Activated CD4-positive, alpha-beta memory T cell treated with anti-CD3 and anti-CD28 coated beads, Interleukin-2, amount 10 ng/mL, durations not matched to agents 7 days and 5 days (primary cell): ENCODE measurements around the gene EIF2D. TPM values are rescaled to one million over a fixed set of nuclear protein-coding genes. Genes with fewer than 3 reads are reported as not detected.
A peak's percentile ranks its signal among the peaks of the same experiment; 100 is the strongest.

Experiments used
- CTCF ChIA-PET: fragments of 350-600 bp; sonication (Branson Sonifier 250); formaldehyde crosslinking; loops from one replicate; lab custom pipeline; 2021; ENCODE audit warnings: antibody characterized with exemption, inconsistent platforms; lab: Charles Lee
- POLR2A ChIA-PET: fragments of 350-600 bp; sonication (Branson Sonifier 250); formaldehyde crosslinking; loops from one replicate; lab custom pipeline; 2021; ENCODE audit warnings: antibody characterized with exemption; lab: Charles Lee
- DNase-seq: peaks from one replicate; pipeline ENCODE4 v3.0.0-alpha.2; 2020
- H3K27ac Mint-ChIP-seq: one replicate; pipeline ENCODE4 v1.8.0; 2021; ENCODE audit warnings: mild to moderate bottlenecking, mixed read lengths
- H3K27me3 Mint-ChIP-seq: one replicate; pipeline ENCODE4 v1.8.0; 2021; ENCODE audit warnings: mixed read lengths
- H3K36me3 Mint-ChIP-seq: one replicate; pipeline ENCODE4 v1.8.0; 2021; ENCODE audit warnings: low read depth, mixed read lengths
- H3K4me1 Mint-ChIP-seq: one replicate; pipeline ENCODE4 v1.8.0; 2021; ENCODE audit warnings: mixed read lengths
- H3K4me3 Mint-ChIP-seq: one replicate; pipeline ENCODE4 v1.8.0; 2021; ENCODE audit warnings: mild to moderate bottlenecking, mixed read lengths
- H3K9me3 Mint-ChIP-seq: one replicate; pipeline ENCODE4 v1.8.0; 2021; ENCODE audit warnings: mixed read lengths
- total RNA-seq, 2 experiments: library from RNA; stranded (reverse); gene quantifications; one replicate each; pipeline ENCODE4 v1.2.3, GENCODE V29; 2021

Gene EIF2D
- total RNA-seq, 2 experiments from 2014 or later: 42.2 to 43.1 TPM

- Mint-ChIP-seq H3K9me3 (no peaks in the 10 kb centered on the region), H3K27ac (peak overlapping the region; percentile 90), H3K4me3 (peak overlapping the region; percentile 72), H3K4me1 (peaks cover 99% of the 10 kb centered on the region), H3K27me3 (no peaks in the 10 kb centered on the region), H3K36me3 (peaks cover 76% of the 10 kb centered on the region)
- ChIA-PET CTCF (interaction anchor here (0.6 to 15.1 kb wide), 9 partner anchors 11 to 472 kb away, joined by 3 to 524 read pairs (median 4); partner anchors contain the start of gene IKBKE), POLR2A (interaction anchor here (0.8 to 28.4 kb wide), 8 partner anchors 11 to 110 kb away, joined by 3 to 1193 read pairs (median 8); partner anchors contain the start of genes DYRK3, IKBKE and RASSF5)
- no peak for DNase-seq
Observed at GRCh38 chr1:206577626-206578025, 34.6 kb downstream of the EIF2D start.

DNA sequence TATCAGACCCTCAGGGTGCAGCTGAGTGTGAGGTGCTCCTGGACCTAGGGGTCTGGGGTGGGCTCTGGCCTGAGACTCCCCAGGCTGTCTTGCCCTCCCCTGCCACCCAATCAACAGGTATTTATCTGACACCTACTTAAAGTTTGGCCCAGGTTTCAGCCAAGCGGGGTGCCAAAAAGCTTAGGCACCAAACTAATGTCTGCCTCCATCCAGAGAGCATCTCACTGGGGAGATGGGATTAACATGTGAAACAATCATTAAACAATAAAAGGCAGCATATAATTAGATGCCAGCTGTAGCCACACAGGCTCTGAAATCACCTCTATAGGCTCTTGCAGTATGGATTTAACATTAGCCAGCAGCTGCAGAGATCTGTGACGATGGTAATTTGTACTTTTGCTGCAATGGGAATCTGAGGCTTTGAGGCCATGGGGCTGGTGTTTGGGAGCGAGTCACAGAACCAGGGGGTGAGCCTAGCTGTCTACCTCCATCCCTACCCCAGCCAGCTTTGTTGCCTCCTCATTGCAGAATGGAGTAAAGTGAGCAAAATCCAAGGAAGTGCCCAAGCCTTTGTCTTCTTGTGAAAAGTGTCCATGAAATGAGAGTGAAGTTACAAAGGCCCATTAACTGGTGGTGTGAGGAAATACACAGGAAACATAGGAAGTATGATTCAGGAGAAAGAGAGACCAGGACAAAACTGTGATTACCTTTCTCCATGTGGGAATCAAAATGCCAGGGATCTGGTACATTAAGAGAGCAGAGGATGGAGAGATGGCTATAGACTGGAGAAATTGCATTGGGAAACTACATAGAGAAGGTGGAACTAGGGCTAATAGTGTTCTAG lies 36.1 kb downstream of the EIF2D start:
- no peaks in the 10 kb centered on the region for H3K27me3 Mint-ChIP-seq
- H3K9me3 Mint-ChIP-seq: no peaks in the 10 kb centered on the region
- H3K27ac Mint-ChIP-seq: peak overlapping the region; percentile 90
- peak overlapping the region; percentile 63 for H3K4me3 Mint-ChIP-seq
- CTCF ChIA-PET: interaction anchor here (0.9 to 15.1 kb wide), 11 partner anchors 8 to 106 kb away, joined by 5 to 524 read pairs (median 6); partner anchors contain the start of genes DYRK3 and IKBKE
- H3K4me1 Mint-ChIP-seq: peaks cover 99% of the 10 kb centered on the region
- H3K36me3 Mint-ChIP-seq: peaks cover 78% of the 10 kb centered on the region
- POLR2A ChIA-PET: interaction anchor here (0.9 to 28.4 kb wide), 13 partner anchors 8 to 827 kb away, joined by 3 to 1193 read pairs (median 4); partner anchors contain the start of genes EIF2D and IKBKE
- no peak for DNase-seq

GRCh38 chr1:206575165-206575893 lies 36.9 kb downstream of the EIF2D start:
- Mint-ChIP-seq H3K4me1 (peaks cover 99% of the 10 kb centered on the region), H3K36me3 (peaks cover 79% of the 10 kb centered on the region), H3K27ac (peak overlapping the region; percentile 90), H3K9me3 (no peaks in the 10 kb centered on the region), H3K27me3 (no peaks in the 10 kb centered on the region), H3K4me3 (peak overlapping the region; percentile 56)
- ChIA-PET POLR2A (interaction anchor here (0.9 to 28.4 kb wide), 13 partner anchors 9 to 826 kb away, joined by 3 to 1193 read pairs (median 4); partner anchors contain the start of genes EIF2D and IKBKE), CTCF (interaction anchor here (0.9 to 15.1 kb wide), 11 partner anchors 8 to 105 kb away, joined by 5 to 524 read pairs (median 6); partner anchors contain the start of genes DYRK3 and IKBKE)
- DNase-seq: peak; percentile 72

DNA sequence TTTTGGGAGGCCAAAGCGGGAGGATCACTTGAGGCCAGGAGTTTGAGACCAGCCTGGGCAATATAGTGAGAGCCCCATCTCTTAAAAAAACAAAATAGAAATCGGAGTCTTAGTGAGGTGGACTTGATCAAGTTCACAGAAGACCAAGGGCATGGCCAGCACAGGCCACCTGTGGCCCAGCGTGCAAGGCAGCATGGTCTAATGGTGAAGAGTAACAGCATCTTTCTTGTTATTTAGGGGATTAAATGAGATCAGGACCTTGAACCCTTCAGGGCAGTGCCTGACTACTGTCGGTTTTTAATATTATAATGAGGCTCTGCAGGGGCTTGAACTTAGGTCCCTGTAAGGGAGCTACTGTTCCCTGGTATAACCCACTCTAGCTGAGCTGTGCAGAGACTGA lies 38.5 kb downstream of the EIF2D start:
- Mint-ChIP-seq H3K9me3 (no peaks in the 10 kb centered on the region), H3K36me3 (peaks cover 78% of the 10 kb centered on the region), H3K27me3 (no peaks in the 10 kb centered on the region), H3K4me1 (peaks cover 98% of the 10 kb centered on the region), H3K27ac (peak overlapping the region; percentile 90), H3K4me3 (no peak overlapping the region)
- CTCF ChIA-PET: interaction anchor here (2.5 to 15.1 kb wide), 3 partner anchors 10 to 28 kb away, joined by 10 to 524 read pairs (median 51); no protein-coding TSS in a partner anchor
- no peak for DNase-seq
- POLR2A ChIA-PET: interaction anchor here (24.6 to 28.4 kb wide), 2 partner anchors 2 to 12 kb away, joined by 1193 read pairs; no protein-coding TSS in a partner anchor

GRCh38 chr1:206573319-206573718 lies 38.9 kb downstream of the EIF2D start:
- peaks cover 98% of the 10 kb centered on the region for H3K4me1 Mint-ChIP-seq
- H3K36me3 Mint-ChIP-seq: peaks cover 78% of the 10 kb centered on the region
- DNase-seq: no peak
- peak overlapping the region; percentile 90 for H3K27ac Mint-ChIP-seq
- ChIA-PET CTCF (interaction anchor here (2.5 to 15.1 kb wide), 3 partner anchors 10 to 28 kb away, joined by 10 to 524 read pairs (median 51); no protein-coding TSS in a partner anchor), POLR2A (interaction anchor here (24.6 to 28.4 kb wide), 2 partner anchors 2 to 12 kb away, joined by 1193 read pairs; no protein-coding TSS in a partner anchor)
- no peaks in the 10 kb centered on the region for H3K9me3 Mint-ChIP-seq
- no peak overlapping the region for H3K4me3 Mint-ChIP-seq
- H3K27me3 Mint-ChIP-seq: no peaks in the 10 kb centered on the region

GRCh38 chr1:206572835-206573234 lies 39.4 kb downstream of the EIF2D start:
- H3K4me3 Mint-ChIP-seq: no peak overlapping the region
- POLR2A ChIA-PET: interaction anchor here (1.3 to 28.4 kb wide), 3 partner anchors 3 to 214 kb away, joined by 3 to 1193 read pairs (median 1193); no protein-coding TSS in a partner anchor

DNA sequence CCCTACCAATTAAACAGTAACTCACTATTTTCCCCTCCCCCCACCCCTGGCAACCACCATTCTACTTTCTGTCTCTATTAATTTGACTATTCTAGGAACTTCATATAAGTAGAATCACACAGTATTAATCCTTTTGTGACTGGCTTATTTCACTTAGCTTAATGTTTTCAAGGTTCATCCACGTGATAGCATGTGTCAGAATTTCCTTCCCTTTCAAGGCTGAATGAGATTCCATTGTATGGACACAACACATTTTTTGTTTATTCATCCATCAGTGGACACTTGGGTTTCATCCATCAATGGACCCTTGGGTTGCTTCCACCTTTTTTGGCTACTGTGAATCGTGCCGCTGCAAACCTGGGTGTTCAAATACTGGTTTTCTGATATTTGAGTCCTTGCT lies 41.7 kb downstream of the EIF2D start:
- POLR2A ChIA-PET: interaction anchor here (24.6 to 28.4 kb wide), 2 partner anchors 5 to 9 kb away, joined by 1193 read pairs; no protein-coding TSS in a partner anchor
- no peaks in the 10 kb centered on the region for H3K9me3 Mint-ChIP-seq

More at GRCh38 chr1:206572835-206573234, 39.4 kb downstream of the EIF2D start:
- peak overlapping the region; percentile 90 for H3K27ac Mint-ChIP-seq
- no peaks in the 10 kb centered on the region for H3K9me3 Mint-ChIP-seq
- peaks cover 98% of the 10 kb centered on the region for H3K4me1 Mint-ChIP-seq
- H3K27me3 Mint-ChIP-seq: no peaks in the 10 kb centered on the region
- no peak for DNase-seq
- peaks cover 78% of the 10 kb centered on the region for H3K36me3 Mint-ChIP-seq
- CTCF ChIA-PET: interaction anchor here (2.5 to 15.1 kb wide), 3 partner anchors 11 to 27 kb away, joined by 10 to 524 read pairs (median 51); no protein-coding TSS in a partner anchor

GRCh38 chr1:206569556-206569955 lies 42.7 kb downstream of the EIF2D start:
- CTCF ChIA-PET: interaction anchor here (0.7 to 23.3 kb wide), 5 partner anchors 10 to 98 kb away, joined by 3 to 524 read pairs (median 5); no protein-coding TSS in a partner anchor
- peaks cover 96% of the 10 kb centered on the region for H3K36me3 Mint-ChIP-seq
- H3K9me3 Mint-ChIP-seq: no peaks in the 10 kb centered on the region
- peaks cover 99% of the 10 kb centered on the region for H3K4me1 Mint-ChIP-seq
- no peak overlapping the region for H3K4me3 Mint-ChIP-seq
- POLR2A ChIA-PET: interaction anchor here (1.3 to 28.4 kb wide), 3 partner anchors 6 to 23 kb away, joined by 5 to 1193 read pairs (median 1193); no protein-coding TSS in a partner anchor
- H3K27ac Mint-ChIP-seq: peak overlapping the region; percentile 72
- no peaks in the 10 kb centered on the region for H3K27me3 Mint-ChIP-seq
- DNase-seq: no peak

More for the DNA sequence above, 41.7 kb downstream of the EIF2D start:
- no peak for DNase-seq
- Mint-ChIP-seq H3K4me3 (no peak overlapping the region), H3K4me1 (peaks cover 98% of the 10 kb centered on the region), H3K27ac (peak overlapping the region; percentile 37), H3K27me3 (no peaks in the 10 kb centered on the region), H3K36me3 (peaks cover 87% of the 10 kb centered on the region)
- CTCF ChIA-PET: interaction anchor here (1.2 to 23.3 kb wide), 2 partner anchors 9 to 14 kb away, joined by 3 to 524 read pairs; no protein-coding TSS in a partner anchor

DNA sequence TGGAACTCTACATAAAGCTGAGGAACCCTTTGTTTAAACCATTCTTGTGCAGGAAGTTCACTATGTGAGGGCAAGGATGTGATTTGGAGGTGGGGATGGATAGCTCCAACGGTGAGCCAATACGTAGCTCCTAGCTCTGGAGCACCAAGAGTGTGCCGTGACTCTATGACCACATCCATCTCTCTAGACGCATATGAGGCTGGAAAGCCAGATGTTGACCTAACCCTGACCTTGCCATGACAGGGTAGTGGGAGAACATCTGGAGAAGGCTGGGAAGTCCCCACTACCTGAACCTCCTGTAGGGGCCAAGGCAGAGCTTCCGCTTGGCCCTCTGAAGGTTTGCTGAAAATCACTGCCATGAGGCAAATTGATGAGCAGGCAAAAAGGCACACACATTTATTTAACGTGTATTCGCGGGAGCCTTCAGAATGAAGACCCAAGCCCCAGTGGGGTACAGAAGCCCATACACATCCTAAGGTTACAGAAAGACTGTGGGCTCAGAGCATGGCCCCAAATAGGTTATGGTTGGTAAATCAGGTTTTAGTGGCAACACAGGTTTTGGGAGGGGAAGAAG lies 43.4 kb downstream of the EIF2D start:
- Mint-ChIP-seq H3K4me1 (peaks cover 99% of the 10 kb centered on the region), H3K27ac (peak overlapping the region; percentile 72), H3K4me3 (peak overlapping the region; percentile 27), H3K9me3 (no peaks in the 10 kb centered on the region), H3K36me3 (peaks cover 97% of the 10 kb centered on the region), H3K27me3 (no peaks in the 10 kb centered on the region)
- ChIA-PET POLR2A (interaction anchor here (1.3 to 28.4 kb wide), 4 partner anchors 7 to 24 kb away, joined by 4 to 1193 read pairs (median 599); no protein-coding TSS in a partner anchor), CTCF (interaction anchor here (0.7 to 23.3 kb wide), 5 partner anchors 9 to 24 kb away, joined by 3 to 524 read pairs (median 15); no protein-coding TSS in a partner anchor)
- no peak for DNase-seq

DNA sequence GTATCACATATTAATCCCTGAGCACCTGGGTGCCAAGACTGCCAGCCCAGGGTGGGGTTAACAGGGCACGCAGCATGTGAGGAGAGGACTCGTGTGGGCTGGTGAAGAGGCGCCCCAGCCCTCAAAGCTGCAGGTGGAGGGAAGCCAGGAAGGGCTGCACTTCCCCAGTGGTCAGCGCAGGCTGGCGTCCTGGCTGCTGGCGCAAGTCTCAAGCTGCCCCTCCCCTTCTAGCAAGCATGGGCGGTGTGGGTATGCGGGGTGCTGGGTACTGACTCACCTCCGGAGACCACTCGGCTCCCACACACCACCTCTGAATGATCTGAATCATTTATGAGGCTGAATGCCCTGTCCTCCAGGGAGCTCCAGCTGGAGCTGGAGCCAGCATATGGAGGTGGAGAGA lies 44.0 kb downstream of the EIF2D start:
- Mint-ChIP-seq H3K36me3 (peaks cover 98% of the 10 kb centered on the region), H3K4me3 (peak overlapping the region; percentile 27), H3K9me3 (no peaks in the 10 kb centered on the region), H3K27ac (peak overlapping the region; percentile 72), H3K27me3 (no peaks in the 10 kb centered on the region), H3K4me1 (peaks cover 99% of the 10 kb centered on the region)
- no peak for DNase-seq
- POLR2A ChIA-PET: interaction anchor here (1.3 to 28.4 kb wide), 4 partner anchors 7 to 23 kb away, joined by 4 to 1193 read pairs (median 599); no protein-coding TSS in a partner anchor
- CTCF ChIA-PET: interaction anchor here (1.6 to 23.3 kb wide), 4 partner anchors 11 to 23 kb away, joined by 4 to 524 read pairs (median 20); no protein-coding TSS in a partner anchor

GRCh38 chr1:206566999-206567398 lies 45.3 kb downstream of the EIF2D start:
- Mint-ChIP-seq H3K9me3 (no peaks in the 10 kb centered on the region), H3K27ac (peak overlapping the region; percentile 88), H3K27me3 (no peaks in the 10 kb centered on the region), H3K4me3 (peak overlapping the region; percentile 72), H3K36me3 (peaks cover 98% of the 10 kb centered on the region), H3K4me1 (peaks cover 99% of the 10 kb centered on the region)
- POLR2A ChIA-PET: interaction anchor here (1.1 to 28.4 kb wide), 3 partner anchors 5 to 97 kb away, joined by 3 to 1193 read pairs (median 1193); partner anchors contain the start of gene IKBKE
- CTCF ChIA-PET: interaction anchor here (1.4 to 23.3 kb wide), 5 partner anchors 10 to 22 kb away, joined by 5 to 524 read pairs (median 15); no protein-coding TSS in a partner anchor
- no peak for DNase-seq
